Panc1 (cell line): Measurements from ENCODE around the gene WAS. TPM values are rescaled to one million over a fixed set of nuclear protein-coding genes. Genes with fewer than 3 reads are reported as not detected.

ENCODE experiments used
- ATAC-seq: fragments of 200-7000 bp; cut with Tn5 transposase; 2 replicates; pipeline ENCODE4 v1.9.1; 2020; ENCODE audit warnings: mild to moderate bottlenecking, moderate library complexity
- BruUV-seq: library from RNA; stranded (reverse); fragments of 400-500 nt; replicated peaks from 2 replicates; lab custom pipeline; 2021; lab: Mats Ljungman, UMichigan
- CTCF ChIA-PET: fragments of 300-600 bp; sonication (Branson Sonifier 250); formaldehyde crosslinking; loops from one replicate; lab custom pipeline; 2022; ENCODE audit warnings: antibody characterized with exemption; lab: Charles Lee
- POLR2A ChIA-PET: fragments of 300-600 bp; sonication (Branson Sonifier 250); formaldehyde crosslinking; loops from one replicate; lab custom pipeline; 2022; ENCODE audit warnings: antibody characterized with exemption; lab: Charles Lee
- DNase-seq: peaks from one replicate; pipeline ENCODE4 v3.0.0-alpha.2; 2010; ENCODE audit warnings: low read depth, low spot score
- H3K27ac ChIP-seq: 2 replicates; pipeline ENCODE4 v1.5.1; 2011; ENCODE audit warnings: mild to moderate bottlenecking, low read length, inconsistent platforms
- H3K27me3 ChIP-seq: fragments of 200-500 bp; sonication (Bioruptor generic); 2 replicates; pipeline ENCODE4 v1.6.0; 2014; ENCODE audit warnings: low read length, inconsistent platforms; ENCODE audit not compliant: control insufficient read depth, insufficient read depth
- H3K36me3 ChIP-seq: fragments of 200-500 bp; sonication (Bioruptor generic); 2 replicates; pipeline ENCODE4 v1.5.1; 2014; ENCODE audit warnings: inconsistent platforms, mild to moderate bottlenecking, low read length, moderate library complexity; ENCODE audit not compliant: control insufficient read depth, insufficient read depth
- H3K4me1 ChIP-seq: 2 replicates; pipeline ENCODE4 v1.5.1; 2011; ENCODE audit warnings: inconsistent platforms, mild to moderate bottlenecking, low read length, moderate library complexity; ENCODE audit not compliant: control insufficient read depth, insufficient read depth
- H3K4me3 ChIP-seq, 2 experiments: 2 replicates each; pipeline ENCODE4 v1.5.1; 2011 to 2012; ENCODE audit warnings: low read depth in 2 of 2, low read length in 2 of 2, mild to moderate bottlenecking in 2 of 2, inconsistent platforms in 1 of 2, moderate library complexity in 1 of 2
- H3K9me3 ChIP-seq: fragments of 200-500 bp; sonication (Bioruptor generic); 2 replicates; pipeline ENCODE4 v1.5.1; 2014; ENCODE audit warnings: low read depth, mild to moderate bottlenecking, inconsistent platforms, low read length, moderate library complexity; ENCODE audit not compliant: control insufficient read depth, insufficient read depth
- CTCF ChIP-seq: fragments of 450-650 bp; IDR thresholded peaks from 2 replicates; pipeline ENCODE4 v1.5.1; 2017; ENCODE audit warnings: mild to moderate bottlenecking
- POLR2AphosphoS5 ChIP-seq: IDR thresholded peaks from 2 replicates; pipeline ENCODE4 v1.6.1; 2012; ENCODE audit warnings: mild to moderate bottlenecking, low read depth, low read length, moderate library complexity
- REST ChIP-seq, 2 experiments: IDR thresholded peaks; 2 replicates each; pipeline ENCODE4 v1.6.1; 2011 to 2012; ENCODE audit warnings: low read depth in 2 of 2, control low read depth in 1 of 2, low read length in 1 of 2, mild to moderate bottlenecking in 1 of 2, moderate library complexity in 1 of 2; ENCODE audit not compliant: insufficient read depth in 1 of 2
- SIN3A ChIP-seq: IDR thresholded peaks from 2 replicates; pipeline ENCODE4 v1.6.1; 2012; ENCODE audit warnings: low read depth, mild to moderate bottlenecking, low read length, moderate library complexity, borderline replicate concordance; ENCODE audit not compliant: insufficient read depth
- TCF7L2 ChIP-seq: IDR thresholded peaks from 2 replicates; pipeline ENCODE4 v1.6.1; 2011; ENCODE audit warnings: mild to moderate bottlenecking, low read depth, low read length, inconsistent platforms
- in situ Hi-C: cut with HindIII; loops from 2 replicates; pipeline ENCODE4 v1.10.0; 2016; ENCODE audit warnings: low sequenced_read_pairs, low pct_unique_long_range_greater_than_20kb
- intact Hi-C: fragments of 100-400 bp; cut with micrococcal nuclease; formaldehyde crosslinking; loops from one replicate; pipeline ENCODE4 v1.10.0; 2022; ENCODE audit not compliant: unreplicated experiment
- total RNA-seq: library from RNA; stranded (reverse); gene quantifications from one replicate; pipeline ENCODE4 v1.2.1, GENCODE V29; 2021; ENCODE audit not compliant: unreplicated experiment

Gene WAS
- total RNA-seq, 1 experiment from 2014 or later = 0.82 TPM

GRCh38 chrX:48702716-48703115, 19.1 kb downstream of the WAS start:
- ChIA-PET POLR2A (no interaction called here), CTCF (no interaction called here)
- no peak for ATAC-seq
- no peak for DNase-seq
- Histone ChIP-seq H3K27ac (no peak overlapping the region), H3K4me3 (no peak overlapping the region), H3K4me1 (peaks cover 6% of the 10 kb centered on the region; the same call in 1 of the 2 replicates), H3K27me3 (no peaks in the 10 kb centered on the region), H3K9me3 (no peaks in the 10 kb centered on the region), H3K36me3 (peaks cover 4% of the 10 kb centered on the region; the same call in 1 of the 2 replicates)
- intact Hi-C loops = no loop called here
- TF ChIP-seq CTCF (no peak), POLR2AphosphoS5 (no peak), REST (IDR thresholded peaks at IDR 0.05; ENCODE audit: insufficient read depth in 1 of 2, low read depth in 2 of 2, low read length in 1 of 2) (no peak), SIN3A (no peak), TCF7L2 (no peak)
- in situ Hi-C loops = no loop called here
- no TSS peak for BruUV-seq

- ChIA-PET POLR2A (no interaction called here), CTCF (no interaction called here)
- H3K9me3 ChIP-seq = no peaks in the 10 kb centered on the region
- DNase-seq (no peak), ATAC-seq (no peak)
- 0 out of 2 replicates have a peak, but pooled peaks cover 4% of the 10 kb centered on the region for H3K4me1 ChIP-seq
- intact Hi-C loops (no loop called here), in situ Hi-C loops (no loop called here)
- peaks cover 4% of the 10 kb centered on the region; the same call in 1 of the 2 replicates for H3K36me3 ChIP-seq
- H3K27ac ChIP-seq = no peak overlapping the region
- no TSS peak for BruUV-seq
- no peak overlapping the region for H3K4me3 ChIP-seq
- H3K27me3 ChIP-seq = no peaks in the 10 kb centered on the region
- no peak for TF ChIP-seq POLR2AphosphoS5
- no peak for TF ChIP-seq SIN3A
- no peak for TF ChIP-seq CTCF
- no peak for TF ChIP-seq TCF7L2
- no peak for TF ChIP-seq REST (IDR thresholded peaks at IDR 0.05; ENCODE audit: insufficient read depth in 1 of 2, low read depth in 2 of 2, low read length in 1 of 2)
These were observed 19.6 kb downstream of the WAS start for GRCh38 chrX:48703228-48703627.
